Measurements from ENCODE around the gene KNL1.

GRCh38 chr15:40545457-40545856 is 48.6 kb upstream of the KNL1 start:
- no peak for TF ChIP-seq EZH2 (IDR thresholded peaks at IDR 0.05; ENCODE audit: low read depth)
- TF ChIP-seq CTCF (conservative IDR thresholded peaks at IDR 0.05) = no peak

Measured in PC-9 (cell line).